ENCODE data around the gene MYEOV.

The MYEOV gene

DNA sequence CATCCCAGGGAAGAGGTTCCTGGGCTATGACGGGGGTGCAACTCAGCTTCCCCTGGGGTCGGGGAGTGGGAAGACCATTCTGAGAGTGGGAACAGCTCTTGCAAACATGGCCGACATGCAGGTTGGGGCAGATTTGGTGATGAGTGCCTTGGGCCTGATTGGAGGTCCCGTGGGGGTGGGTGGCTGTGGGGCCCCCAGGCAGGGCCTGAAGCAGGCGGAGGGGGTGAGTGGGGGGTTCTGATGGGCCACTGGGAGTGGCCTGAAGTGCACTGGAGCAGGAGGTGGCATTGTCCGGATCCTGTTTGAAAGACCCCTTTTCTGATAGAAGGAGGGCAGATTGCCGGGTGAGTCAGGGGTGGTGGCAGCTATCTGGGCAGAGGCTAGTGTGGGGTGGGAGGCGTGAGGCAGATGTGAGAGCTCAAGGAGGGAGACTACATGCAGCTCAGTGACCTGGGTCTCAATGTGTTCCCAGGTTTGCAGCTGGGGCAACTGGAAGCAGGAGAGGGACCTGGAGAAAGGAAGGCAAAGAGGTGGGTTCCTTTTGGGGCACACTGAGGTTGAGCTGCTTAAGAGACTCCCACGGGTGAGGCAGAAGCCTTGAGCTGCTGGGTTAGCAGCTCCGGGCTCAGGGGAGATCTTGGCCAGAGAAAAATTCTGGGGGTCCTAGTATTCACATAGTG is 15.1 kb downstream of the MYEOV start:
- no peaks in the 10 kb centered on the region for H3K36me3 ChIP-seq (ENCODE audit: control insufficient read depth, insufficient read depth, low read length)
- H3K27ac ChIP-seq (ENCODE audit: insufficient read depth, low read depth, low read length, poor library complexity, severe bottlenecking): no peak overlapping the region
- no peaks in the 10 kb centered on the region for H3K9me3 ChIP-seq (ENCODE audit: control insufficient read depth, low read length)
- peaks cover 5% of the 10 kb centered on the region for H3K4me1 ChIP-seq (ENCODE audit: control insufficient read depth, insufficient read depth, low read length)
- H3K4me3 ChIP-seq (ENCODE audit: insufficient read depth, low read depth, low read length): no peak overlapping the region
- H3K27me3 ChIP-seq (ENCODE audit: control insufficient read depth, insufficient read depth, low read length, poor library complexity, severe bottlenecking): no peaks in the 10 kb centered on the region
- 93 to 96% methylated on average over 10 of the region's 10 CpGs for WGBS, 2 experiments

DNA sequence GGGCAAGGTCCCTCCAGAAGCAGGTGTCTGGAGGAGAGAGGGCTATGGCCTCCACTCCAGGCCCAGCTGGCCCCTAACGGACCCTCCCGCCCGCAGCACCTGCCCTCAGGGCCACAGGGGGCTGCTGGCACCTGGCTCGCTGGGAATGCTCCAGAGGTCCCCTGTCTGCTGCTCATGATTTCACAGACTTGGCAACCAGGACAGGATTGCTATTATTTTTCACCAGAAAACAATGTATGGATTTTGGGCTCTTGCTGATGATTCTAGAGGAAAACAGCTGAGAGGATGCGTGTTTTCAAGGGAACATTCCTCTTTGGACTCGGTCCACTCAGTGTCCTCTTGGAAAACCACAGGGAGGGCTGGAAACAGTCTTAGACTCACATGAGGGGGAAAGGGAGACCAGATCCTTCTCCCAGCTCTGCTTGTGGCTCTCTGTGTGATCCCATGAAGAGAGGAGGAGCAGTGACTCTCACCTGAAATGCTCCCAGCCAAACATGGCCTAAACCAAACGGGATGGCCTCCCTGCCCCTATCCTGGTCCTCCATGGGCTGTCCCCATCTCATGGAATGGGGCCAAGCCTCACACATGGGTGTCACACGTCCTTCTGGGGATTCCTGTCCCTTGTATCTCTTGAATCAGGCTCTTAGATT is 15.8 kb downstream of the MYEOV start:
- Histone ChIP-seq H3K4me1 (ENCODE audit: control insufficient read depth, insufficient read depth, low read length) (peaks cover 5% of the 10 kb centered on the region), H3K4me3 (ENCODE audit: insufficient read depth, low read depth, low read length) (no peak overlapping the region), H3K9me3 (ENCODE audit: control insufficient read depth, low read length) (no peaks in the 10 kb centered on the region), H3K27me3 (ENCODE audit: control insufficient read depth, insufficient read depth, low read length, poor library complexity, severe bottlenecking) (no peaks in the 10 kb centered on the region), H3K27ac (ENCODE audit: insufficient read depth, low read depth, low read length, poor library complexity, severe bottlenecking) (no peak overlapping the region), H3K36me3 (ENCODE audit: control insufficient read depth, insufficient read depth, low read length) (no peaks in the 10 kb centered on the region)
- WGBS, 2 experiments: 88 to 91% methylated on average over 8 of the region's 8 CpGs

DNA sequence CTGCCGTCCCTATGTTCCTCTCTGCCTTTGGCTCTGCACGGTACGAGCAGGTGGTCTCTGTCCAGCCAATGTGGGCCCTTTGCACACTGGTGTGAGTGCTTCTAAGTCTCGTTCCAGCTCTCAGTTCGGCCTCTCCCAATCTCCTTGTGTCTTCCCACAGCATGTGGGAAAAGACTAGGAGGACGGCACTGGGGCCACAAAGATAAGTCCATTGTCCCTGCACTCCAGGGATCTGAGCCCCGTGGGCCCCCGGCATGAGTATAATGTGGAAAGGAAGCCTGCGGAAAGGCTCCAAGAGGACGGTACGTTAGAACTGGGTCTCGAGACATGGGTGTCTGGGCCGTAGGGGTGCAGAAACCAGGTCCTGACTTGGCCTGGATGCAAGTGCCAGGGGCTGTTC is 16.4 kb downstream of the MYEOV start:
- H3K4me3 ChIP-seq (ENCODE audit: insufficient read depth, low read depth, low read length): no peak overlapping the region
- H3K9me3 ChIP-seq (ENCODE audit: control insufficient read depth, low read length): no peaks in the 10 kb centered on the region
- 79 to 80% methylated on average over 13 of the region's 13 CpGs for WGBS, 2 experiments
- H3K36me3 ChIP-seq (ENCODE audit: control insufficient read depth, insufficient read depth, low read length): no peaks in the 10 kb centered on the region
- H3K27ac ChIP-seq (ENCODE audit: insufficient read depth, low read depth, low read length, poor library complexity, severe bottlenecking): no peak overlapping the region
- H3K4me1 ChIP-seq (ENCODE audit: control insufficient read depth, insufficient read depth, low read length): peaks cover 5% of the 10 kb centered on the region
- no peaks in the 10 kb centered on the region for H3K27me3 ChIP-seq (ENCODE audit: control insufficient read depth, insufficient read depth, low read length, poor library complexity, severe bottlenecking)

DNA sequence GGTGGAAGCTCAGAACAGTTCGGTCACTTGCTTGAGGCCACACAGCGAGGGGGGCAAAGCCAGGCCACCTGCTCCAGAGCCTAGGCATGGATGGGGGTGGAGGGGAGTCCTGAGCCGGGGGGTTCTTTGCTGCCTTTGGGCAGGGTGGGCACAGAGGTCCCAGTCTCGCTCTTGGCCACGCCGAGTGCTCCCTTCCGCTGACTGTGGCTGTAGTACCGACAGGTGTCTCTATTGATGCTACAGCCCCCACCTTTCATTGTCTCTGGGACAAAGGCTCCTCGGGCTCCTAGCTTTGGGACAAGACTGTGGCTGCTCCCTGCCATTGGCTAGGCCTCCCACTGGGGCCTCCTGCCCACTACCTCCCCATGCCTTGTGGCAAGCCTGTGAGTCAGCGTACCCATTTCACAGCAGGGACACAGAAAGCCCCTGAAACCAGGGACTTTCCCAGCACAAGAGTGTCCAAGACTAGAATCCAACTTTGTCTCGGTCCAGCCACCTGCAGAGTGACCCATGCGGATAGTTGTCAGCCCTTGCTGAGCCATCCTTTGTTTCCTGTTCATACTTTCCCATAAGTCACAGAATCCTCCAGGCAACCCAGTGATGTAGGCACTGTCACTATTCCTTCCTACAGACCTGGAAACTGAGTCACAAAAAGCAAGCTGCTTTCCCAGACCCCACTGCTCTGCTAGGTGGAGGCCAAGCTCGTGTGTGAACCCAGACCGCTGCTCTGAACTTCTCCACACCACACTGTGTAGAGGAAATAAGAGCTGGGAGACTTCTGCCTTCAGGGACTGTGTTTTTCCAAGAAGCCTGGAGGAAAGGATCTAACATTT is 17.2 kb downstream of the MYEOV start:
- Histone ChIP-seq H3K27me3 (ENCODE audit: control insufficient read depth, insufficient read depth, low read length, poor library complexity, severe bottlenecking) (no peaks in the 10 kb centered on the region), H3K9me3 (ENCODE audit: control insufficient read depth, low read length) (no peaks in the 10 kb centered on the region), H3K36me3 (ENCODE audit: control insufficient read depth, insufficient read depth, low read length) (no peaks in the 10 kb centered on the region), H3K4me3 (ENCODE audit: insufficient read depth, low read depth, low read length) (no peak overlapping the region), H3K27ac (ENCODE audit: insufficient read depth, low read depth, low read length, poor library complexity, severe bottlenecking) (no peak overlapping the region), H3K4me1 (ENCODE audit: control insufficient read depth, insufficient read depth, low read length) (peaks cover 5% of the 10 kb centered on the region)
- WGBS, 2 experiments: 90% methylated on average over 14 of the region's 14 CpGs

- WGBS, 2 experiments: 83 to 86% methylated on average over 11 to 13 of the region's 14 CpGs
These were observed 17.9 kb downstream of the MYEOV start for GRCh38 chr11:69311767-69312385.

DNA sequence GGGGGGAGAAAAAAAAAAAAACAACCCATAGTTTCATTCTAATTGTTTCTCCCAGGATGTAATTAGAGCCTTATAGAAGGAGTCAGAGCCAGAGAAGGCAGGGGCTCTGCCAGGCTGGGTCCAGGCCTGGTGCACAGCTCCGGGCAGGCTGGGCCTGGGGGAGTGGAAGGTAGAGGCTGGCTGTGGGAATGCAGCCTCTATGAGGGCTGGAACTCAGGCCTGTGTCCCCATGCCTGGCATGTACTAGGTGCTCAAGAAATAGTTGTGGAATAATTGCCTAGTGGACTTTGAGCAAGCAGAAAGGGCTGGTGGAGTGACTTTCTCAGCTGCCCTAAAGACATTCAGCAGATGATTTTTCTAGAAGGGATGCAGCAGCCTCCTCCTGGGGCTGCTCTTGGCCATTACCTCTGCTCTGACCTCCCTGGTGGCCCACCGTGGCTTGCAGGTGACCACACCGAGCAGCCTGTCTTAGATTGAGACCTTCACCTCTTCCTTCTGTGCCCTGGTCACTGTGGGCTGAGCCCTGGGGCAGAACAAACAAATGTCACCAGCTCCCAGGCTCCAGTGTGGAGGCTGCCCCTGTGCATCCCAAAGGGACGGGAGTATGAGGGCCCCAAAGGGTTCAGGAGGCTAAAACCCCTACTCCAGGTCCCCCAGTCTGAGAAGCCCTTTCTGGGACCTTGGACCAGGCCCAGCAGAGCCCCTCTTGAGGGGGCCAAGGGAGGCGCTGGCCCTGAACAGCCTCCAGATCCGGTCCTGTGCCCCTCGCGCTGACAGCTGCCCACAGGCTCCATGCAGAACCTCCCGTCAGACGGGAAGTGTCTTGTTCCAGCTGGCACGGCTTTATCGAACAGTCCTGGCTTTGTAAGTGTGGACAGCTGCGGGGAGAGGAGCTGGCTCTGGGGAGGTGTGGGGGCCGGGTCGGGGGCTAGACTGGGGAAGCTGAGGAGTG is 18.8 kb downstream of the MYEOV start:
- Histone ChIP-seq H3K27ac (ENCODE audit: insufficient read depth, low read depth, low read length, poor library complexity, severe bottlenecking) (no peak overlapping the region), H3K9me3 (ENCODE audit: control insufficient read depth, low read length) (no peaks in the 10 kb centered on the region), H3K27me3 (ENCODE audit: control insufficient read depth, insufficient read depth, low read length, poor library complexity, severe bottlenecking) (no peaks in the 10 kb centered on the region), H3K36me3 (ENCODE audit: control insufficient read depth, insufficient read depth, low read length) (no peaks in the 10 kb centered on the region), H3K4me1 (ENCODE audit: control insufficient read depth, insufficient read depth, low read length) (peaks cover 5% of the 10 kb centered on the region), H3K4me3 (ENCODE audit: insufficient read depth, low read depth, low read length) (no peak overlapping the region)
- WGBS, 2 experiments: 93 to 94% methylated on average over 15 of the region's 15 CpGs

More at GRCh38 chr11:69311767-69312385, 17.9 kb downstream of the MYEOV start:
- Histone ChIP-seq H3K36me3 (ENCODE audit: control insufficient read depth, insufficient read depth, low read length) (no peaks in the 10 kb centered on the region), H3K4me1 (ENCODE audit: control insufficient read depth, insufficient read depth, low read length) (peaks cover 5% of the 10 kb centered on the region), H3K9me3 (ENCODE audit: control insufficient read depth, low read length) (no peaks in the 10 kb centered on the region), H3K27me3 (ENCODE audit: control insufficient read depth, insufficient read depth, low read length, poor library complexity, severe bottlenecking) (no peaks in the 10 kb centered on the region), H3K27ac (ENCODE audit: insufficient read depth, low read depth, low read length, poor library complexity, severe bottlenecking) (no peak overlapping the region), H3K4me3 (ENCODE audit: insufficient read depth, low read depth, low read length) (no peak overlapping the region)

- Histone ChIP-seq H3K36me3 (ENCODE audit: control insufficient read depth, insufficient read depth, low read length) (no peaks in the 10 kb centered on the region), H3K27ac (ENCODE audit: insufficient read depth, low read depth, low read length, poor library complexity, severe bottlenecking) (no peak overlapping the region), H3K9me3 (ENCODE audit: control insufficient read depth, low read length) (no peaks in the 10 kb centered on the region), H3K27me3 (ENCODE audit: control insufficient read depth, insufficient read depth, low read length, poor library complexity, severe bottlenecking) (no peaks in the 10 kb centered on the region), H3K4me1 (ENCODE audit: control insufficient read depth, insufficient read depth, low read length) (peaks cover 5% of the 10 kb centered on the region), H3K4me3 (ENCODE audit: insufficient read depth, low read depth, low read length) (no peak overlapping the region)
- WGBS, 2 experiments: 77 to 82% methylated on average over 1 of the region's 2 CpGs
These were observed 20.0 kb downstream of the MYEOV start for GRCh38 chr11:69313992-69314391.

DNA sequence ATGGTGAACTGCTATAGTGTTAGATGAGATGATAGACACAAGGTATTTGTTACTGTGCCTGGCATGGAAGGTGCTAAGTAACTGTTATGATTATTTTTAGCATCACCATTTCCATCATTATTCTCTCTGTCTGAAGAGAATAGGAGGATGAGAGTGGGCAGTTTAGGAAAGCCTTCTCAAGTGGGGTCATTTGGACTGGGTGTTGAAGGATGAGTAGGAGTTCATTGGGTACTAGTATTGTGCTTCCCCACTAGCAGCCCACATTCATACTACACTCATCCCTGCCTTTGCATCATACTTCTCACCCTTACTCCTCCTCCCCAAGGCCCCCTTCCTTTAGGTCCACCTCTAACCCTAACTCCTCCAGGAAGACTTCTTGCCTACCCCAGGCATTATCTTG is 20.6 kb downstream of the MYEOV start:
- H3K4me3 ChIP-seq (ENCODE audit: insufficient read depth, low read depth, low read length): no peak overlapping the region
- H3K36me3 ChIP-seq (ENCODE audit: control insufficient read depth, insufficient read depth, low read length): no peaks in the 10 kb centered on the region
- peaks cover 5% of the 10 kb centered on the region for H3K4me1 ChIP-seq (ENCODE audit: control insufficient read depth, insufficient read depth, low read length)
- H3K27me3 ChIP-seq (ENCODE audit: control insufficient read depth, insufficient read depth, low read length, poor library complexity, severe bottlenecking): no peaks in the 10 kb centered on the region
- H3K9me3 ChIP-seq (ENCODE audit: control insufficient read depth, low read length): no peaks in the 10 kb centered on the region
- H3K27ac ChIP-seq (ENCODE audit: insufficient read depth, low read depth, low read length, poor library complexity, severe bottlenecking): no peak overlapping the region

GRCh38 chr11:69316956-69317355 is 23.0 kb downstream of the MYEOV start:
- 92 to 96% methylated on average over 4 of the region's 4 CpGs for WGBS, 2 experiments
- H3K9me3 ChIP-seq (ENCODE audit: control insufficient read depth, low read length): no peaks in the 10 kb centered on the region
- H3K4me1 ChIP-seq (ENCODE audit: control insufficient read depth, insufficient read depth, low read length): no peaks in the 10 kb centered on the region
- H3K27me3 ChIP-seq (ENCODE audit: control insufficient read depth, insufficient read depth, low read length, poor library complexity, severe bottlenecking): no peaks in the 10 kb centered on the region
- H3K4me3 ChIP-seq (ENCODE audit: insufficient read depth, low read depth, low read length): no peak overlapping the region
- no peaks in the 10 kb centered on the region for H3K36me3 ChIP-seq (ENCODE audit: control insufficient read depth, insufficient read depth, low read length)
- no peak overlapping the region for H3K27ac ChIP-seq (ENCODE audit: insufficient read depth, low read depth, low read length, poor library complexity, severe bottlenecking)

All from ectodermal cell (in vitro differentiated cells).